ENCODE results near the gene SELENOM.
"Not testable (repeated sequence)": the region's sequence is repeated elsewhere in the genome, so short reads cannot be mapped to it uniquely, and the experiment has no call there.

SELENOM gene

GRCh38 chr22:31128156-31128555 is 20.8 kb upstream of the SELENOM start:
- DNase-seq: no peak

GRCh38 chr22:31127181-31127772 is 19.9 kb upstream of the SELENOM start:
- DNase-seq: no peak

GRCh38 chr22:31126869-31127175 is 19.5 kb upstream of the SELENOM start:
- DNase-seq: no peak

GRCh38 chr22:31126128-31126868 is 18.9 kb upstream of the SELENOM start:
- no peak for DNase-seq

- DNase-seq: no peak
These were observed 18.3 kb upstream of the SELENOM start for GRCh38 chr22:31125521-31126117.

- no peak for DNase-seq
These were observed 17.6 kb upstream of the SELENOM start for GRCh38 chr22:31124811-31125465.

- no peak for DNase-seq
These were observed 16.9 kb upstream of the SELENOM start for GRCh38 chr22:31124290-31124689.

- no peak for DNase-seq
These were observed 15.9 kb upstream of the SELENOM start for GRCh38 chr22:31123292-31123602.

- no peak for DNase-seq
These were observed 15.3 kb upstream of the SELENOM start, which contains the start of gene INPP5J for GRCh38 chr22:31122532-31123291. TSS of gene INPP5J (plus strand) at chr22:31122966. CDS start at chr22:31123015, 49 bp downstream.

- DNase-seq: no peak
These were observed 14.8 kb upstream of the SELENOM start for GRCh38 chr22:31122196-31122531.

- no peak for DNase-seq
These were observed 14.0 kb upstream of the SELENOM start for GRCh38 chr22:31121403-31121802.

GRCh38 chr22:31120642-31121041 is 13.3 kb upstream of the SELENOM start:
- no peak for DNase-seq

GRCh38 chr22:31120230-31120629 is 12.9 kb upstream of the SELENOM start:
- DNase-seq: no peak

- DNase-seq: no peak
These were observed 11.8 kb upstream of the SELENOM start for GRCh38 chr22:31119026-31119717.

GRCh38 chr22:31118046-31118820 is 10.9 kb upstream of the SELENOM start:
- no peak for DNase-seq

- not testable (repeated sequence) for DNase-seq
These were observed 5.3 kb upstream of the SELENOM start for GRCh38 chr22:31112547-31113091.

GRCh38 chr22:31107894-31108218 is 488 bp upstream of the SELENOM start:
- no peak for DNase-seq

- no peak for DNase-seq
These were observed 614 bp downstream of the SELENOM start for GRCh38 chr22:31106731-31107177.

- DNase-seq: no peak
These were observed 1.3 kb downstream of the SELENOM start for GRCh38 chr22:31106001-31106571.

GRCh38 chr22:31105282-31105929 is 2.0 kb downstream of the SELENOM start:
- DNase-seq: no peak

- DNase-seq: no peak
These were observed 2.5 kb downstream of the SELENOM start for GRCh38 chr22:31104869-31105268.
